HG03045 (cell line): ENCODE results near the gene KDM2A.
"Not testable (repeated sequence)": the region's sequence is repeated elsewhere in the genome, so short reads cannot be mapped to it uniquely, and the experiment has no call there.

Experiments
- ATAC-seq: cut with Tn5 transposase; IDR thresholded peaks from one replicate; pipeline ENCODE4 v1.9.1; 2021; ENCODE audit warnings: mild to moderate bottlenecking, moderate library complexity; ENCODE audit not compliant: unreplicated experiment

KDM2A gene

GRCh38 chr11:67117672-67118180 is 1.3 kb upstream of the KDM2A start:
- ATAC-seq: peak; percentile 14

- peak; percentile 16 for ATAC-seq
Observed at GRCh38 chr11:67118181-67118766, 789 bp upstream of the KDM2A start.

GRCh38 chr11:67119585-67120391 is 725 bp downstream of the KDM2A start:
- ATAC-seq: peak; percentile 14

GRCh38 chr11:67120456-67120855 is 1.4 kb downstream of the KDM2A start:
- ATAC-seq: no peak

GRCh38 chr11:67120881-67121710 is 2.0 kb downstream of the KDM2A start:
- ATAC-seq: no peak

GRCh38 chr11:67123801-67124200 is 4.7 kb downstream of the KDM2A start:
- not testable (repeated sequence) for ATAC-seq

GRCh38 chr11:67126243-67126642 is 7.2 kb downstream of the KDM2A start:
- not testable (repeated sequence) for ATAC-seq

GRCh38 chr11:67126986-67127385 is 7.9 kb downstream of the KDM2A start:
- ATAC-seq: no peak

GRCh38 chr11:67130861-67131260 is 11.8 kb downstream of the KDM2A start:
- not testable (repeated sequence) for ATAC-seq

- ATAC-seq: no peak
Observed at GRCh38 chr11:67136156-67136555, 17.1 kb downstream of the KDM2A start.

- ATAC-seq: no peak
Observed at GRCh38 chr11:67138922-67139321, 19.9 kb downstream of the KDM2A start.

GRCh38 chr11:67146516-67147226 is 27.6 kb downstream of the KDM2A start:
- no peak for ATAC-seq

GRCh38 chr11:67153971-67154370 is 34.9 kb downstream of the KDM2A start:
- ATAC-seq: no peak

GRCh38 chr11:67154726-67155125 is 35.7 kb downstream of the KDM2A start:
- ATAC-seq: no peak

GRCh38 chr11:67157691-67158090 is 38.6 kb downstream of the KDM2A start:
- no peak for ATAC-seq

GRCh38 chr11:67158221-67158620 is 39.2 kb downstream of the KDM2A start:
- no peak for ATAC-seq

GRCh38 chr11:67160045-67160444 is 41.0 kb downstream of the KDM2A start:
- ATAC-seq: no peak

- ATAC-seq: no peak
Observed at GRCh38 chr11:67160872-67161783, 42.1 kb downstream of the KDM2A start.

- ATAC-seq: no peak
Observed at GRCh38 chr11:67163006-67163405, 43.9 kb downstream of the KDM2A start.

- ATAC-seq: no peak
Observed at GRCh38 chr11:67165623-67166022, 46.6 kb downstream of the KDM2A start.
